Type B pancreatic cell (in vitro differentiated cells): ENCODE results near the gene ADGRF1. TPM values are rescaled to one million over a fixed set of nuclear protein-coding genes. Genes with fewer than 3 reads are reported as not detected.

Source experiments
- DNase-seq: peaks from one replicate; pipeline ENCODE4 v3.0.0; 2021; ENCODE audit warnings: mixed read lengths; ENCODE audit not compliant: unreplicated experiment; ENCODE audit errors: extremely low spot score
- H3K27ac Mint-ChIP-seq: 2 replicates; pipeline ENCODE4 v1.8.0; 2021; ENCODE audit warnings: mild to moderate bottlenecking, mixed read lengths
- H3K27me3 Mint-ChIP-seq: 2 replicates; pipeline ENCODE4 v1.8.0; 2021; ENCODE audit warnings: mixed read lengths
- H3K36me3 Mint-ChIP-seq: 2 replicates; pipeline ENCODE4 v1.8.0; 2021; ENCODE audit warnings: mixed read lengths
- H3K4me1 Mint-ChIP-seq: one replicate; pipeline ENCODE4 v1.8.0; 2021; ENCODE audit warnings: mixed read lengths; ENCODE audit not compliant: unreplicated experiment
- H3K4me3 Mint-ChIP-seq: 2 replicates; pipeline ENCODE4 v1.8.0; 2021; ENCODE audit warnings: mild to moderate bottlenecking, mixed read lengths
- H3K9me3 Mint-ChIP-seq: 2 replicates; pipeline ENCODE4 v1.8.0; 2021; ENCODE audit warnings: mixed read lengths
- CTCF ChIP-seq: fragments of 200-600 bp; sonication (generic); conservative IDR thresholded peaks from 2 replicates; pipeline ENCODE4 v1.5.0; 2021; ENCODE audit warnings: antibody characterized with exemption, mild to moderate bottlenecking
- total RNA-seq: library from RNA; stranded (reverse); gene quantifications from 2 replicates; pipeline ENCODE4 v1.2.1, GENCODE V29; 2021; ENCODE audit warnings: low replicate concordance

The ADGRF1 gene
- total RNA-seq, 1 donor from 2014 or later: 20.0 TPM

GRCh38 chr6:46974786-46975185 lies 67.3 kb downstream of the ADGRF1 start:
- H3K27me3 Mint-ChIP-seq: no peaks in the 10 kb centered on the region
- no peak for DNase-seq
- H3K4me1 Mint-ChIP-seq: no peaks in the 10 kb centered on the region
- TF ChIP-seq CTCF: no peak
- H3K4me3 Mint-ChIP-seq: no peak overlapping the region
- no peaks in the 10 kb centered on the region for H3K36me3 Mint-ChIP-seq
- H3K9me3 Mint-ChIP-seq: peaks cover 4% of the 10 kb centered on the region
- no peak overlapping the region for H3K27ac Mint-ChIP-seq

GRCh38 chr6:46973029-46973428 lies 69.1 kb downstream of the ADGRF1 start:
- H3K36me3 Mint-ChIP-seq: no peaks in the 10 kb centered on the region
- no peak for TF ChIP-seq CTCF

GRCh38 chr6:46972531-46972930 lies 69.6 kb downstream of the ADGRF1 start:
- TF ChIP-seq CTCF: no peak
- Mint-ChIP-seq H3K9me3 (peaks cover 4% of the 10 kb centered on the region), H3K36me3 (no peaks in the 10 kb centered on the region), H3K27me3 (no peaks in the 10 kb centered on the region), H3K4me3 (no peak overlapping the region), H3K4me1 (no peaks in the 10 kb centered on the region), H3K27ac (no peak overlapping the region)
- no peak for DNase-seq

More at GRCh38 chr6:46973029-46973428, 69.1 kb downstream of the ADGRF1 start:
- no peaks in the 10 kb centered on the region for H3K27me3 Mint-ChIP-seq
- H3K27ac Mint-ChIP-seq: no peak overlapping the region
- H3K4me1 Mint-ChIP-seq: no peaks in the 10 kb centered on the region
- no peak overlapping the region for H3K4me3 Mint-ChIP-seq
- no peak for DNase-seq
- peaks cover 4% of the 10 kb centered on the region for H3K9me3 Mint-ChIP-seq

- H3K27ac Mint-ChIP-seq: no peak overlapping the region
- no peaks in the 10 kb centered on the region for H3K36me3 Mint-ChIP-seq
- H3K27me3 Mint-ChIP-seq: no peaks in the 10 kb centered on the region
- no peak for TF ChIP-seq CTCF
- no peaks in the 10 kb centered on the region for H3K4me1 Mint-ChIP-seq
- DNase-seq: no peak
- no peak overlapping the region for H3K4me3 Mint-ChIP-seq
- no peaks in the 10 kb centered on the region for H3K9me3 Mint-ChIP-seq
These were observed 72.9 kb downstream of the ADGRF1 start for GRCh38 chr6:46969206-46969605.

- Mint-ChIP-seq H3K4me3 (no peak overlapping the region), H3K9me3 (no peaks in the 10 kb centered on the region), H3K36me3 (no peaks in the 10 kb centered on the region), H3K4me1 (no peaks in the 10 kb centered on the region), H3K27me3 (no peaks in the 10 kb centered on the region), H3K27ac (no peak overlapping the region)
- no peak for DNase-seq
- TF ChIP-seq CTCF: no peak
These were observed 74.2 kb downstream of the ADGRF1 start for GRCh38 chr6:46967826-46968349.
